Measurements from ENCODE around the gene TNFRSF25.

Gene TNFRSF25

GRCh38 chr1:6416906-6417305 lies 49.1 kb downstream of the TNFRSF25 start:
- DNase-seq (ENCODE audit: low spot score), result no peak

DNA sequence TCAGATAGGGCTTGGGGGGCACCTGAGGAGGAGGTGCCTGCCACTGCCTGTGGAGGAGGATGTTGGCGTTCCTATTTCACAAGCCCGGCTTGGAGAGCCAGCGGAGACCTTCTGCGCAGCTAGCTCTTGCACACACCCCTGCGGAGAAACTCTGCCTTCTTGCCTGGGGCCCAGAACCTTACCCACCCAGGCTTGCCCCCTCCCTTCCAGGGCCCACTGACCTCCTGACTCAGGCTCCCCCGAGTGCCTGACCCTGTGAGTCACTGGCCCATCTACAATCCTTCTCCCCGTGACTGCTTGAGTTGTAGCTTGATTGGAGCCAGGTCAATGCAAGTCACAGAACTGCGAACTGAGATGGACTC lies 49.7 kb downstream of the TNFRSF25 start:
- DNase-seq (ENCODE audit: low spot score), result no peak

DNA sequence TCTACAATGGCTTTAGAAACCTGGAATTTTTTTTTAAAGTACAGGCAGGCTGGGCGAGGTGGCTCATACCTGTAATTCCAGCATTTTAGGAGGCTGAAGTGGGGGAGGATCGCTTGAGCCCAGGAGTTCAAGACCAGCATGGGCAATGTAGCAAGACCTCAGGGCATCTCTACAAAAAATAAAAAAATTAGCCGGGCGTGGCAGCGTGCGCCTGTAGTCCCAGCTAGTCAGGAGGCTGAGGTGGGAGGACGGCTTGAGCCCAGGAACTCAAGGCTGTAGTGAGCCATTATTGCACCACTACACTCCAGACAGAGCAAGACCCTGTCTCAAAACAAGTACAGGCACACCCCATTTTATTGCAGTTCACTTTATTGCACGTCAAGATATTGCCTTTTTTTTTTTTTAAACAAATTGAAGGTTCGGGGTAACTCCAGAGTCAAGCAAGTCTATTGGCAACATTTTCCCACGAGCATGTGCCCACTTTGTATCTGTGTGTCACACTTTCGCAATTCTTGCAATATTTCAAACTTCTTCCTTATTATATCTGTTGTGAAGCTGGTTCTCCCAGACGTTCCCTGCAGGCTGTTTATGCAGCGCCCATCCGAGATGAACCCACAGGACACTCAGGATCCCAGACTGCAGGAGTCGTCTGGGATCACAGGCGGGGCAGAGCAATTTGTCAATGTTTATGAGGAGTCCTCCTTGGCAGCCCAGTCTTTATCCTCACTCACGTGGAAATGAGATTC lies 50.9 kb downstream of the TNFRSF25 start:
- no peak for DNase-seq (ENCODE audit: low spot score)

- DNase-seq (ENCODE audit: low spot score), result peak; percentile 81
Measured at GRCh38 chr1:6414443-6414844, 51.5 kb downstream of the TNFRSF25 start.

DNA sequence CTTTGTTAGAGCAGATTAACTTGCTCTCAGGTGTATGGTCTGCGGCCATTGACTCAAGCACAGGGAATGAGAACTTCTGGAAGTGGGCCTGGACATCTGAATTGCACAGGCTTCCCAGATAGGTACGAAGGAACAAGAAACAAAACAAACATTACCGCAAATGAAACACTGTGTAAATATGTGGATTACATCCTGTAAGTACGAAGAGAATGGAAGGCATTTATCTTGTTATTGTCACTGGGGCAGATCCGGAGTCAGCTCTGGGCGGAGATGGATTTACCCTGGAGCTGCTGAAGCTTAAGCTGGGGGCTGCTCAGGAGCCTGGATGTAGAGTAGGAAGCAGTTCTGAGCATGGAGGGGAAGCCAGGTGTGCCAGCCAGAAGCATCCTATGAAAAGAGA lies 53.1 kb downstream of the TNFRSF25 start:
- DNase-seq (ENCODE audit: low spot score), result no peak

Data from ecto neural progenitor cell (in vitro differentiated cells).